SK-N-SH (cell line): ENCODE measurements around the gene CPEB4.

ENCODE experiments used
- EP300 ChIP-seq, 2 experiments: IDR thresholded peaks; 2 replicates each; pipeline versions ENCODE4 v1.4.0 to v1.6.1; 2012; ENCODE audit warnings: borderline replicate concordance in 1 of 2, low read depth in 1 of 2, low read length in 1 of 2
- EZH2phosphoT487 ChIP-seq: fragments of 200-600 bp; sonication (generic); IDR thresholded peaks from 2 replicates; pipeline ENCODE4 v1.6.1; 2017; ENCODE audit warnings: low read depth, mixed run types, mild to moderate bottlenecking, antibody characterized with exemption, moderate library complexity, borderline replicate concordance
- FOSL2 ChIP-seq: IDR thresholded peaks from 2 replicates; pipeline ENCODE4 v1.4.0; 2012; ENCODE audit warnings: low read depth, mild to moderate bottlenecking, moderate library complexity, borderline replicate concordance
- GABPA ChIP-seq: IDR thresholded peaks from 2 replicates; pipeline ENCODE4 v1.4.0; 2012; ENCODE audit warnings: low read depth, mild to moderate bottlenecking
- NFIC ChIP-seq: IDR thresholded peaks from 2 replicates; pipeline ENCODE4 v1.4.0; 2012; ENCODE audit warnings: borderline replicate concordance
- NRF1 ChIP-seq: IDR thresholded peaks from 2 replicates; pipeline ENCODE4 v1.6.1; 2012; ENCODE audit warnings: low read depth, mild to moderate bottlenecking, low read length
- RAD21 ChIP-seq: IDR thresholded peaks from 2 replicates; pipeline ENCODE4 v1.6.1; 2012; ENCODE audit warnings: mild to moderate bottlenecking, low read length
- RCOR1 ChIP-seq: fragments of 150-350 bp; IDR thresholded peaks from 2 replicates; pipeline ENCODE4 v1.6.1; 2017; ENCODE audit warnings: antibody characterized with exemption, low read length
- TAF1 ChIP-seq: IDR thresholded peaks from 2 replicates; pipeline ENCODE4 v1.6.1; 2012; ENCODE audit warnings: low read depth, mild to moderate bottlenecking, low read length, moderate library complexity, borderline replicate concordance
- TEAD4 ChIP-seq: IDR thresholded peaks from 2 replicates; pipeline ENCODE4 v1.4.0; 2012; ENCODE audit warnings: mild to moderate bottlenecking, borderline replicate concordance; ENCODE audit not compliant: insufficient read depth
- TF ChIP-seq, protein P1 (sequence below): fragments of 200-600 bp; sonication (generic); IDR thresholded peaks from 2 replicates; pipeline ENCODE4 v1.6.1; 2017; ENCODE audit warnings: antibody characterized with exemption, mild to moderate bottlenecking, moderate library complexity
- TF ChIP-seq, protein P2 (sequence below): IDR thresholded peaks from 2 replicates; pipeline ENCODE4 v1.4.0; 2012; ENCODE audit warnings: low read depth, borderline replicate concordance
- TF ChIP-seq, protein P3 (sequence below): IDR thresholded peaks from 2 replicates; pipeline ENCODE4 v1.4.0; 2012; ENCODE audit warnings: low read depth

DNA sequence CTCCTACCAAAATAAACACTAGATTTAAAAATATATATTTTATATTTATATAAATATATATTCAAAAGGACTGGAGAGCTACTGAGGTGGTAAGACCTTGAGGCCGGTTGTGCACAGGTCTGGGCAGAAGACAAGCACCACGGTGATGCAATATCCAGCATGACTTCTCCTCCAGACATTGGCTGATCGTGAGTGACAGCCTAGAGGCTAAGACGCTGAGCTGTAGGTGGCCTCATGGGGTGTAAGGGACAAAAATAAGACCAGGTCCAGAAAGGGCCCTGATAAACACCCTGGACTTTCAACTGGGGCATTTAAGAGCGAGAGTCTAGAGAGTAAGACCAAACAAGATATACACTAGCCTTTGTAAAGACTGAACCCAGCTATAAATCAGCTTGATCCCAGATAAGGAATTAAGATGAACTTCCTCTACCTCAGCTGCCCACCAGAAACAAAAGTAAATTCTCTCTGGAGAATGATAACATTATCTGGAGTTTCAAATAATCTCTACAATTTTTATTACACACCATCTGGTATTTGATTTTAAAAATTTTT, 86.6 kb downstream of the CPEB4 start:
- TF ChIP-seq, protein P1, sequence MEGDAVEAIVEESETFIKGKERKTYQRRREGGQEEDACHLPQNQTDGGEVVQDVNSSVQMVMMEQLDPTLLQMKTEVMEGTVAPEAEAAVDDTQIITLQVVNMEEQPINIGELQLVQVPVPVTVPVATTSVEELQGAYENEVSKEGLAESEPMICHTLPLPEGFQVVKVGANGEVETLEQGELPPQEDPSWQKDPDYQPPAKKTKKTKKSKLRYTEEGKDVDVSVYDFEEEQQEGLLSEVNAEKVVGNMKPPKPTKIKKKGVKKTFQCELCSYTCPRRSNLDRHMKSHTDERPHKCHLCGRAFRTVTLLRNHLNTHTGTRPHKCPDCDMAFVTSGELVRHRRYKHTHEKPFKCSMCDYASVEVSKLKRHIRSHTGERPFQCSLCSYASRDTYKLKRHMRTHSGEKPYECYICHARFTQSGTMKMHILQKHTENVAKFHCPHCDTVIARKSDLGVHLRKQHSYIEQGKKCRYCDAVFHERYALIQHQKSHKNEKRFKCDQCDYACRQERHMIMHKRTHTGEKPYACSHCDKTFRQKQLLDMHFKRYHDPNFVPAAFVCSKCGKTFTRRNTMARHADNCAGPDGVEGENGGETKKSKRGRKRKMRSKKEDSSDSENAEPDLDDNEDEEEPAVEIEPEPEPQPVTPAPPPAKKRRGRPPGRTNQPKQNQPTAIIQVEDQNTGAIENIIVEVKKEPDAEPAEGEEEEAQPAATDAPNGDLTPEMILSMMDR = no peak
- TF ChIP-seq, protein P2, sequence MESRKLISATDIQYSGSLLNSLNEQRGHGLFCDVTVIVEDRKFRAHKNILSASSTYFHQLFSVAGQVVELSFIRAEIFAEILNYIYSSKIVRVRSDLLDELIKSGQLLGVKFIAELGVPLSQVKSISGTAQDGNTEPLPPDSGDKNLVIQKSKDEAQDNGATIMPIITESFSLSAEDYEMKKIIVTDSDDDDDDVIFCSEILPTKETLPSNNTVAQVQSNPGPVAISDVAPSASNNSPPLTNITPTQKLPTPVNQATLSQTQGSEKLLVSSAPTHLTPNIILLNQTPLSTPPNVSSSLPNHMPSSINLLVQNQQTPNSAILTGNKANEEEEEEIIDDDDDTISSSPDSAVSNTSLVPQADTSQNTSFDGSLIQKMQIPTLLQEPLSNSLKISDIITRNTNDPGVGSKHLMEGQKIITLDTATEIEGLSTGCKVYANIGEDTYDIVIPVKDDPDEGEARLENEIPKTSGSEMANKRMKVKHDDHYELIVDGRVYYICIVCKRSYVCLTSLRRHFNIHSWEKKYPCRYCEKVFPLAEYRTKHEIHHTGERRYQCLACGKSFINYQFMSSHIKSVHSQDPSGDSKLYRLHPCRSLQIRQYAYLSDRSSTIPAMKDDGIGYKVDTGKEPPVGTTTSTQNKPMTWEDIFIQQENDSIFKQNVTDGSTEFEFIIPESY = no peak
- no peak for TF ChIP-seq RCOR1
- no peak for TF ChIP-seq NRF1
- TF ChIP-seq, protein P3, sequence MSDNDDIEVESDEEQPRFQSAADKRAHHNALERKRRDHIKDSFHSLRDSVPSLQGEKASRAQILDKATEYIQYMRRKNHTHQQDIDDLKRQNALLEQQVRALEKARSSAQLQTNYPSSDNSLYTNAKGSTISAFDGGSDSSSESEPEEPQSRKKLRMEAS = no peak
- no peak for TF ChIP-seq EZH2phosphoT487
- TF ChIP-seq RAD21 = no peak
- no peak for TF ChIP-seq GABPA
- no peak for TF ChIP-seq FOSL2
- no peak for TF ChIP-seq EP300 (IDR thresholded peaks at IDR 0.05; ENCODE audit: borderline replicate concordance in 1 of 2, low read depth in 1 of 2, low read length in 1 of 2)
- no peak for TF ChIP-seq TEAD4
- no peak for TF ChIP-seq TAF1
- TF ChIP-seq NFIC = no peak
